ENCODE data around the gene GAPDH. TPM values are rescaled to one million over a fixed set of nuclear protein-coding genes. Genes with fewer than 3 reads are reported as not detected.
A peak's percentile ranks its signal among the peaks of the same experiment; 100 is the strongest.

Gene GAPDH
- total and polyA plus RNA-seq, 2 experiments from 2014 or later = 7,726 to 7,868 TPM

GRCh38 chr12:6534695-6534944, 303 bp downstream of the GAPDH start:
- 0 to 9% methylated on average over 12 to 21 of the region's 25 CpGs for WGBS, 2 experiments (ENCODE audit: low coverage in 1 of 2, low lambda C conversion rate in 2 of 2, missing lambda C conversion rate in 2 of 2)
- Histone ChIP-seq H4K20me1 (ENCODE audit: insufficient read depth) (peaks cover 13% of the 10 kb centered on the region), H3K9me2 (ENCODE audit: insufficient read depth) (no peaks in the 10 kb centered on the region), H3K36me3 (ENCODE audit: low read depth) (peaks cover 37% of the 10 kb centered on the region), H3K4me2 (ENCODE audit: unreplicated experiment) (peak overlapping the region; percentile 95), H3K79me2 (ENCODE audit: insufficient read depth) (peaks cover 48% of the 10 kb centered on the region), H3K9me3 (ENCODE audit: low read depth) (no peaks in the 10 kb centered on the region), H3K27me3 (replicated peaks; ENCODE audit: insufficient read depth) (no peaks in the 10 kb centered on the region), H3K9ac (peak overlapping the region; percentile 96), H3K27ac (peak overlapping the region; percentile 96), H2AFZ (no peak overlapping the region), H3K4me3 (peak overlapping the region; percentile 96), H3F3A (ENCODE audit: insufficient read depth) (peaks cover 65% of the 10 kb centered on the region), H3K4me1 (ENCODE audit: insufficient read depth) (peaks cover 30% of the 10 kb centered on the region)
- in situ Hi-C loops (cut with MboI) = no loop called here
- no peak for TF ChIP-seq EZH2 (IDR thresholded peaks at IDR 0.05; ENCODE audit: insufficient read depth, poor library complexity, severe bottlenecking)
- TF ChIP-seq EZH2phosphoT487 (IDR thresholded peaks at IDR 0.05; ENCODE audit: insufficient read depth, low read depth) = no peak
- no peak for DNase-seq

GRCh38 chr12:6534945-6535696, 804 bp downstream of the GAPDH start:
- TF ChIP-seq EZH2 (IDR thresholded peaks at IDR 0.05; ENCODE audit: insufficient read depth, poor library complexity, severe bottlenecking) = no peak
- no peak for TF ChIP-seq EZH2phosphoT487 (IDR thresholded peaks at IDR 0.05; ENCODE audit: insufficient read depth, low read depth)
- Histone ChIP-seq H4K20me1 (ENCODE audit: insufficient read depth) (peaks cover 13% of the 10 kb centered on the region), H3K4me2 (ENCODE audit: unreplicated experiment) (peak overlapping the region; percentile 95), H3K36me3 (ENCODE audit: low read depth) (peaks cover 37% of the 10 kb centered on the region), H3K9ac (peak overlapping the region; percentile 96), H3K9me3 (ENCODE audit: low read depth) (no peaks in the 10 kb centered on the region), H3K27me3 (replicated peaks; ENCODE audit: insufficient read depth) (no peaks in the 10 kb centered on the region), H3F3A (ENCODE audit: insufficient read depth) (peaks cover 70% of the 10 kb centered on the region), H3K79me2 (ENCODE audit: insufficient read depth) (peaks cover 47% of the 10 kb centered on the region), H3K9me2 (ENCODE audit: insufficient read depth) (no peaks in the 10 kb centered on the region), H3K4me1 (ENCODE audit: insufficient read depth) (peaks cover 34% of the 10 kb centered on the region), H3K4me3 (peak overlapping the region; percentile 96), H3K27ac (peak overlapping the region; percentile 96), H2AFZ (no peak overlapping the region)
- DNase-seq = peak; percentile 94
- WGBS, 2 experiments (ENCODE audit: low coverage in 1 of 2, low lambda C conversion rate in 2 of 2, missing lambda C conversion rate in 2 of 2) = 0 to 1% methylated on average over 38 to 47 of the region's 52 CpGs
- in situ Hi-C loops (cut with MboI) = no loop called here

GRCh38 chr12:6535697-6535946, 1.3 kb downstream of the GAPDH start:
- Histone ChIP-seq H3K9me3 (ENCODE audit: low read depth) (no peaks in the 10 kb centered on the region), H3K36me3 (ENCODE audit: low read depth) (peaks cover 37% of the 10 kb centered on the region), H3K27ac (peak overlapping the region; percentile 96), H4K20me1 (ENCODE audit: insufficient read depth) (peaks cover 13% of the 10 kb centered on the region), H3K27me3 (replicated peaks; ENCODE audit: insufficient read depth) (no peaks in the 10 kb centered on the region), H3K79me2 (ENCODE audit: insufficient read depth) (peaks cover 42% of the 10 kb centered on the region), H2AFZ (no peak overlapping the region), H3K9me2 (ENCODE audit: insufficient read depth) (no peaks in the 10 kb centered on the region), H3K9ac (peak overlapping the region; percentile 96), H3F3A (ENCODE audit: insufficient read depth) (peaks cover 73% of the 10 kb centered on the region), H3K4me3 (peak overlapping the region; percentile 96), H3K4me2 (ENCODE audit: unreplicated experiment) (peak overlapping the region; percentile 95), H3K4me1 (ENCODE audit: insufficient read depth) (peaks cover 38% of the 10 kb centered on the region)
- TF ChIP-seq EZH2 (IDR thresholded peaks at IDR 0.05; ENCODE audit: insufficient read depth, poor library complexity, severe bottlenecking) = no peak
- TF ChIP-seq EZH2phosphoT487 (IDR thresholded peaks at IDR 0.05; ENCODE audit: insufficient read depth, low read depth) = no peak
- no peak for DNase-seq
- in situ Hi-C loops (cut with MboI) = no loop called here
- 0 to 4% methylated on average over 6 of the region's 6 CpGs for WGBS, 2 experiments (ENCODE audit: low coverage in 1 of 2, low lambda C conversion rate in 2 of 2, missing lambda C conversion rate in 2 of 2)

DNA sequence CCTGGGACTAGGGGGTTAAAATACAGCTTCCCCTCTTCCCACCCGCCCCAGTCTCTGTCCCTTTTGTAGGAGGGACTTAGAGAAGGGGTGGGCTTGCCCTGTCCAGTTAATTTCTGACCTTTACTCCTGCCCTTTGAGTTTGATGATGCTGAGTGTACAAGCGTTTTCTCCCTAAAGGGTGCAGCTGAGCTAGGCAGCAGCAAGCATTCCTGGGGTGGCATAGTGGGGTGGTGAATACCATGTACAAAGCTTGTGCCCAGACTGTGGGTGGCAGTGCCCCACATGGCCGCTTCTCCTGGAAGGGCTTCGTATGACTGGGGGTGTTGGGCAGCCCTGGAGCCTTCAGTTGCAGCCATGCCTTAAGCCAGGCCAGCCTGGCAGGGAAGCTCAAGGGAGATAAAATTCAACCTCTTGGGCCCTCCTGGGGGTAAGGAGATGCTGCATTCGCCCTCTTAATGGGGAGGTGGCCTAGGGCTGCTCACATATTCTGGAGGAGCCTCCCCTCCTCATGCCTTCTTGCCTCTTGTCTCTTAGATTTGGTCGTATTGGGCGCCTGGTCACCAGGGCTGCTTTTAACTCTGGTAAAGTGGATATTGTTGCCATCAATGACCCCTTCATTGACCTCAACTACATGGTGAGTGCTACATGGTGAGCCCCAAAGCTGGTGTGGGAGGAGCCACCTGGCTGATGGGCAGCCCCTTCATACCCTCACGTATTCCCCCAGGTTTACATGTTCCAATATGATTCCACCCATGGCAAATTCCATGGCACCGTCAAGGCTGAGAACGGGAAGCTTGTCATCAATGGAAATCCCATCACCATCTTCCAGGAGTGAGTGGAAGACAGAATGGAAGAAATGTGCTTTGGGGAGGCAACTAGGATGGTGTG, 1.9 kb downstream of the GAPDH start:
- no peak for TF ChIP-seq EZH2phosphoT487 (IDR thresholded peaks at IDR 0.05; ENCODE audit: insufficient read depth, low read depth)
- TF ChIP-seq EZH2 (IDR thresholded peaks at IDR 0.05; ENCODE audit: insufficient read depth, poor library complexity, severe bottlenecking) = no peak

More for the DNA sequence above, 1.9 kb downstream of the GAPDH start:
- H3K9me3 ChIP-seq (ENCODE audit: low read depth) = no peaks in the 10 kb centered on the region
- peak overlapping the region; percentile 95 for H3K4me2 ChIP-seq (ENCODE audit: unreplicated experiment)
- H4K20me1 ChIP-seq (ENCODE audit: insufficient read depth) = peaks cover 13% of the 10 kb centered on the region
- H3K27me3 ChIP-seq (replicated peaks; ENCODE audit: insufficient read depth) = no peaks in the 10 kb centered on the region
- H3K9ac ChIP-seq = peak overlapping the region; percentile 96
- peak overlapping the region; percentile 96 for H3K4me3 ChIP-seq
- in situ Hi-C loops (cut with MboI) = no loop called here
- peaks cover 33% of the 10 kb centered on the region for H3K36me3 ChIP-seq (ENCODE audit: low read depth)
- peak; percentile 29 for DNase-seq
- H3K27ac ChIP-seq = peak overlapping the region; percentile 96
- H3K9me2 ChIP-seq (ENCODE audit: insufficient read depth) = no peaks in the 10 kb centered on the region
- peaks cover 72% of the 10 kb centered on the region for H3F3A ChIP-seq (ENCODE audit: insufficient read depth)
- 29 to 32% methylated on average over 10 of the region's 10 CpGs for WGBS, 2 experiments (ENCODE audit: low coverage in 1 of 2, low lambda C conversion rate in 2 of 2, missing lambda C conversion rate in 2 of 2)
- H2AFZ ChIP-seq = no peak overlapping the region
- peaks cover 44% of the 10 kb centered on the region for H3K79me2 ChIP-seq (ENCODE audit: insufficient read depth)
- peaks cover 43% of the 10 kb centered on the region for H3K4me1 ChIP-seq (ENCODE audit: insufficient read depth)
